ENCODE measurements around the gene APMAP.

DNA sequence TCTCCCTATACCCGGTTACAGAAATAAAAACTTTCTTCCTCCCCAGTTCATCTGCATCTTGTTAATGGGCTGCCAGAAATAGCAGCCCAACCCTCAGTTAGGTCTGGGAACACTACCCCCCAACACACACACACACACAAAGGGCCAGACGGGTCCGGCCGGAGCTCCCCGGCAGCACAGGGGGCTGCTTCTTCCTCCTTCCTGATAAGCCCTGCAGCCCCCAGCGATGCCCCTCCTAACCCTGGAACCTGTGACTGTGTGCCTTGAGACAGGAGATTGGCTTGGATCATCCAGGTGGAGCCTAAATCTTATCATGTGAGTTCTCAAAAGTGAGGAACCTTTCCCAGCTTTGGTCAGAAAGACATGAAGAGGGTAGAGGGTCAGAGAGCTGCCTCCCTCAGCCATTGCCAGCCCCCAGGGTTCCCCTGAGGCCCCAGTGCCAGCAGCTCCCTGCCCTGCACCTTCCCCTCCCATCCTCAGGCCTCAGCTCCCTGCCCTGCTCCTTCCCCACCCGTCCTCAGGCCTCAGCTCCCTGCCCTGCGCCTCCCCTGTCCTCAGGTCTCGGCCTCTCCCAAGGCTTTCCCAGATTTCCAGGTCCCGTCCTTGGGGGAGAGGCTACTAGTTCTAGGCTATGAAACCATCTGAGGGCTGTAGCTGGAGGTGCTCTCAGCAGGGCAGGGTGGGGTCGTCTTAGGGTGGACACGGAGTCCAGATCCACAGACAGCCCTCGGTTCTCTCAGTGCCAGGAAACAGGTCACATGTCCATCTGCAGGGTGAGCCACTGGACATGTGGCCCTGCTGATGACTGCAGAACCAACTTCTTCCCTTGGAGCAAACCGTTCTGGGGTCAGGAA is 77.9 kb downstream of the APMAP start:
- TF ChIP-seq, protein P1, sequence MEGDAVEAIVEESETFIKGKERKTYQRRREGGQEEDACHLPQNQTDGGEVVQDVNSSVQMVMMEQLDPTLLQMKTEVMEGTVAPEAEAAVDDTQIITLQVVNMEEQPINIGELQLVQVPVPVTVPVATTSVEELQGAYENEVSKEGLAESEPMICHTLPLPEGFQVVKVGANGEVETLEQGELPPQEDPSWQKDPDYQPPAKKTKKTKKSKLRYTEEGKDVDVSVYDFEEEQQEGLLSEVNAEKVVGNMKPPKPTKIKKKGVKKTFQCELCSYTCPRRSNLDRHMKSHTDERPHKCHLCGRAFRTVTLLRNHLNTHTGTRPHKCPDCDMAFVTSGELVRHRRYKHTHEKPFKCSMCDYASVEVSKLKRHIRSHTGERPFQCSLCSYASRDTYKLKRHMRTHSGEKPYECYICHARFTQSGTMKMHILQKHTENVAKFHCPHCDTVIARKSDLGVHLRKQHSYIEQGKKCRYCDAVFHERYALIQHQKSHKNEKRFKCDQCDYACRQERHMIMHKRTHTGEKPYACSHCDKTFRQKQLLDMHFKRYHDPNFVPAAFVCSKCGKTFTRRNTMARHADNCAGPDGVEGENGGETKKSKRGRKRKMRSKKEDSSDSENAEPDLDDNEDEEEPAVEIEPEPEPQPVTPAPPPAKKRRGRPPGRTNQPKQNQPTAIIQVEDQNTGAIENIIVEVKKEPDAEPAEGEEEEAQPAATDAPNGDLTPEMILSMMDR (IDR thresholded peaks at IDR 0.05) = no peak
- no peak for TF ChIP-seq EP300 (IDR thresholded peaks at IDR 0.05)

All from tibial nerve (tissue), 4 donors.